PC-3 (cell line): ENCODE measurements around the gene EFCC1. TPM values are rescaled to one million over a fixed set of nuclear protein-coding genes. Genes with fewer than 3 reads are reported as not detected.

ENCODE experiments used
- ATAC-seq: fragments of 200-7000 bp; cut with Tn5 transposase; 2 replicates; pipeline ENCODE4 v1.9.1; 2020; ENCODE audit warnings: mild to moderate bottlenecking, moderate library complexity
- BruUV-seq: library from RNA; stranded (reverse); fragments of 400-500 nt; replicated peaks from 2 replicates; lab custom pipeline; 2021; lab: Mats Ljungman, UMichigan
- CTCF ChIA-PET: fragments of 300-600 bp; sonication (Branson Sonifier 250); formaldehyde crosslinking; loops from one replicate; lab custom pipeline; 2022; ENCODE audit warnings: antibody characterized with exemption; lab: Charles Lee
- POLR2A ChIA-PET: fragments of 300-600 bp; sonication (Branson Sonifier 250); formaldehyde crosslinking; loops from one replicate; lab custom pipeline; 2022; ENCODE audit warnings: antibody characterized with exemption; ENCODE audit not compliant: unreplicated experiment; lab: Charles Lee
- DNase-seq: peaks from one replicate; pipeline ENCODE4 v3.0.0-alpha.2; 2015
- H2AFZ ChIP-seq: fragments of 300-600 bp; sonication (generic); 2 replicates; pipeline ENCODE4 v1.6.0; 2016; ENCODE audit warnings: antibody characterized with exemption, low read length
- H3F3A ChIP-seq: fragments of 300-600 bp; sonication (generic); one replicate; pipeline ENCODE4 v1.6.0; 2017; ENCODE audit warnings: antibody characterized with exemption, low read length, control low read depth, mild to moderate bottlenecking; ENCODE audit not compliant: unreplicated experiment
- H3K27ac ChIP-seq: fragments of 300-600 bp; sonication (generic); 2 replicates; pipeline ENCODE4 v1.5.1; 2016; ENCODE audit warnings: mild to moderate bottlenecking, low read length
- H3K27me3 ChIP-seq: fragments of 300-600 bp; sonication (generic); 2 replicates; pipeline ENCODE4 v1.6.1; 2016; ENCODE audit warnings: low read length, mixed read lengths
- H3K36me3 ChIP-seq: fragments of 300-600 bp; sonication (generic); 2 replicates; pipeline ENCODE4 v1.6.1; 2016; ENCODE audit warnings: low read depth, mixed run types, low read length, mixed read lengths
- H3K4me1 ChIP-seq: fragments of 300-600 bp; sonication (generic); 2 replicates; pipeline ENCODE4 v1.5.1; 2016; ENCODE audit warnings: low read length; ENCODE audit not compliant: insufficient read depth
- H3K4me2 ChIP-seq: fragments of 300-600 bp; sonication (generic); 2 replicates; pipeline ENCODE4 v1.6.0; 2016; ENCODE audit warnings: low read length
- H3K4me3 ChIP-seq: fragments of 300-600 bp; sonication (generic); 2 replicates; pipeline ENCODE4 v1.5.1; 2016; ENCODE audit warnings: mild to moderate bottlenecking, low read length, mixed read lengths
- H3K79me2 ChIP-seq: fragments of 300-600 bp; sonication (generic); 2 replicates; pipeline ENCODE4 v1.6.1; 2017; ENCODE audit warnings: low read length, mixed read lengths
- H3K9ac ChIP-seq: fragments of 300-600 bp; sonication (generic); 2 replicates; pipeline ENCODE4 v1.6.0; 2016; ENCODE audit warnings: mild to moderate bottlenecking, low read length
- H3K9me2 ChIP-seq: fragments of 300-600 bp; sonication (generic); replicated peaks from 2 replicates; pipeline ENCODE4 v1.6.1; 2016; ENCODE audit warnings: mixed run types, low read length, mixed read lengths
- H3K9me3 ChIP-seq: fragments of 300-600 bp; sonication (generic); 2 replicates; pipeline ENCODE4 v1.6.1; 2016; ENCODE audit warnings: low read length, mixed read lengths
- H4K20me1 ChIP-seq: fragments of 300-600 bp; sonication (generic); 2 replicates; pipeline ENCODE4 v1.6.1; 2016; ENCODE audit warnings: low read length, mixed read lengths
- EZH2 ChIP-seq: fragments of 300-600 bp; sonication (generic); IDR thresholded peaks from one replicate; pipeline ENCODE4 v1.6.1; 2017; ENCODE audit warnings: antibody characterized with exemption, mild to moderate bottlenecking, low read length; ENCODE audit not compliant: unreplicated experiment
- EZH2phosphoT487 ChIP-seq: fragments of 300-600 bp; sonication (generic); IDR thresholded peaks from 2 replicates; pipeline ENCODE4 v1.6.1; 2018; ENCODE audit warnings: mild to moderate bottlenecking, antibody characterized with exemption, low read length, borderline replicate concordance
- intact Hi-C: fragments of 100-400 bp; cut with micrococcal nuclease; formaldehyde crosslinking; loops from 2 replicates; pipeline ENCODE4 v1.9.0; 2023
- total RNA-seq: library from RNA; depleted of rRNA; stranded (reverse); fragments of >200 nt; gene quantifications from 2 replicates; pipeline ENCODE4 v1.2.3, GENCODE V29; 2014
- TF ChIP-seq, protein P1 (sequence below): fragments of 300-600 bp; sonication (generic); conservative IDR thresholded peaks from 2 replicates; pipeline ENCODE4 v1.5.1; 2017; ENCODE audit warnings: antibody characterized with exemption, low read depth, mild to moderate bottlenecking, low read length

Gene EFCC1
- total RNA-seq, 1 experiment from 2014 or later: not detected

DNA sequence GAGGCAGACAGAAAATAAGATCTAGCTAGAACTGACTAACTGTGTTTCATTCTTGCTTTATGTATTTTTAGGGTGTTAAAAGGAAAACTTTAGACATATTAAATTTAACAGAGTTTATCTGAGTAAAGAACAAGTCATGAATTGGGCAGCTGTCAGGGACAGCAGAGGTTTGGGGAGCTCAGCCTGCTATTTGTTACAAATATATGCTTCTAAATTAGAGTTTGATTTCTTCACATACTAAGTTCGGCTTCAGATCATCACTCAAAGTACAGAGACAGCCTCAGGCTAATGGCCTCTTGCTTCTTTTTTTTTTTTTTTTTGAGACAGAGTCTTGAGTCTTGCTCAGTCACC, 21.9 kb downstream of the EFCC1 start:
- no peak overlapping the region for H3K4me2 ChIP-seq
- no peaks in the 10 kb centered on the region for H3K9me3 ChIP-seq
- no peak overlapping the region for H3K9ac ChIP-seq
- H3K27ac ChIP-seq: no peak overlapping the region
- intact Hi-C loops: loop anchor here (5.0 kb wide), 1 partner anchor 51 kb away; no protein-coding TSS in a partner anchor
- no peaks in the 10 kb centered on the region for H3F3A ChIP-seq
- no peaks in the 10 kb centered on the region for H3K36me3 ChIP-seq
- DNase-seq (no peak), ATAC-seq (no peak)
- peaks cover 5% of the 10 kb centered on the region; the same call in 1 of the 2 replicates for H3K4me1 ChIP-seq
- no TSS peak for BruUV-seq
- H3K4me3 ChIP-seq: no peak overlapping the region
- H4K20me1 ChIP-seq: no peaks in the 10 kb centered on the region
- no peaks in the 10 kb centered on the region for H3K9me2 ChIP-seq
- TF ChIP-seq, protein P1, sequence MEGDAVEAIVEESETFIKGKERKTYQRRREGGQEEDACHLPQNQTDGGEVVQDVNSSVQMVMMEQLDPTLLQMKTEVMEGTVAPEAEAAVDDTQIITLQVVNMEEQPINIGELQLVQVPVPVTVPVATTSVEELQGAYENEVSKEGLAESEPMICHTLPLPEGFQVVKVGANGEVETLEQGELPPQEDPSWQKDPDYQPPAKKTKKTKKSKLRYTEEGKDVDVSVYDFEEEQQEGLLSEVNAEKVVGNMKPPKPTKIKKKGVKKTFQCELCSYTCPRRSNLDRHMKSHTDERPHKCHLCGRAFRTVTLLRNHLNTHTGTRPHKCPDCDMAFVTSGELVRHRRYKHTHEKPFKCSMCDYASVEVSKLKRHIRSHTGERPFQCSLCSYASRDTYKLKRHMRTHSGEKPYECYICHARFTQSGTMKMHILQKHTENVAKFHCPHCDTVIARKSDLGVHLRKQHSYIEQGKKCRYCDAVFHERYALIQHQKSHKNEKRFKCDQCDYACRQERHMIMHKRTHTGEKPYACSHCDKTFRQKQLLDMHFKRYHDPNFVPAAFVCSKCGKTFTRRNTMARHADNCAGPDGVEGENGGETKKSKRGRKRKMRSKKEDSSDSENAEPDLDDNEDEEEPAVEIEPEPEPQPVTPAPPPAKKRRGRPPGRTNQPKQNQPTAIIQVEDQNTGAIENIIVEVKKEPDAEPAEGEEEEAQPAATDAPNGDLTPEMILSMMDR: no peak
- TF ChIP-seq EZH2phosphoT487 (no peak), EZH2 (no peak)
- no peaks in the 10 kb centered on the region for H3K27me3 ChIP-seq
- POLR2A ChIA-PET: no interaction called here
- CTCF ChIA-PET: no interaction called here
- H2AFZ ChIP-seq: no peak overlapping the region
- H3K79me2 ChIP-seq: no peaks in the 10 kb centered on the region

DNA sequence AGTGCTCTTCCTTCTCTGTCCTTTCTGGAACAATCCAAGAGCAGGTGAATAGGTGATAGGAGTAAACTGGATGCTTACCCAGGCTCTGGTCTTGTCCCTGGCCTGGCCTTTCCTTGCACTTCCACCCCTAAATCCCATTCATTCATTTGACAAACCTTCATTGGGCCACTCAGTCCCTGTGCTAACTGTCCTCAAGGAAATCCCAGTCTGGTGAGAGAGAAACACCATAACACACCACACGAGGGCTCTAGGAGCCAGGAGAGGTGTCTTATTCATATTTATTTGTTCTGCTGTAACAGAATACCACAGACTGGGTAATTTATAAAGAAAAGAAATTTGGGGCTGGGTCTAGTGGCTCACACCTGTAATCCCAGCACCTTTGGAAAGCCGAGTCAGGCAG, 22.8 kb downstream of the EFCC1 start:
- H3K36me3 ChIP-seq: no peaks in the 10 kb centered on the region
- BruUV-seq: no TSS peak
- no peak overlapping the region for H3K4me3 ChIP-seq
- H3K9me3 ChIP-seq: no peaks in the 10 kb centered on the region
- TF ChIP-seq EZH2: no peak
- TF ChIP-seq, protein P1: peak; percentile 52
- intact Hi-C loops: loop anchor here (5.0 kb wide), 1 partner anchor 52 kb away; no protein-coding TSS in a partner anchor
- peak; percentile 53 for DNase-seq
- no peak overlapping the region for H3K4me2 ChIP-seq
- no peak overlapping the region for H2AFZ ChIP-seq
- peaks cover 5% of the 10 kb centered on the region; the same call in 1 of the 2 replicates for H3K4me1 ChIP-seq
- CTCF ChIA-PET: no interaction called here
- H3K27ac ChIP-seq: no peak overlapping the region
- H3K79me2 ChIP-seq: no peaks in the 10 kb centered on the region
- no peaks in the 10 kb centered on the region for H4K20me1 ChIP-seq
- H3K9me2 ChIP-seq: no peaks in the 10 kb centered on the region
- POLR2A ChIA-PET: no interaction called here
- ATAC-seq: peak; percentile 65
- no peaks in the 10 kb centered on the region for H3F3A ChIP-seq
- H3K27me3 ChIP-seq: no peaks in the 10 kb centered on the region
- no peak overlapping the region for H3K9ac ChIP-seq

DNA sequence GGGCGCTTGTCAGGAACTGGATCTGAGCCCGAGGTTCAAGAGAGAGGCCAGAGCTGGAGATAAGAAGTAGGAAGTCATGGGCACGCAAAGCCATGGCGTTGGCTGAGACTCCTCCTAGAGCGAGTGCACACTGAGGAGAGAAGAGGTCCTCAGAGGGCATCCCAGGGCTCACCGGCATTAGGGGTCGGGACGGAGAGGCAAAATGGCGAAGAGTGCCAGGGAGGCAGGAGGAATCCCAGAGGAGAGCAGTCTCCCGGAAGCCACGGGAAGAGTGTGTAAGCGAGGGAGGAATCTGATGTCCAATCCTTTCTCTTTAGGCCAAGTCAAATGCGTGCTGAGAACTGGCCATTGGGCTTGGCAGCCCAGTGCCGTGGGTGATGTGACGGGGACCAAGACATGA, 24.0 kb downstream of the EFCC1 start:
- H3F3A ChIP-seq: no peaks in the 10 kb centered on the region
- intact Hi-C loops: no loop called here
- no peak overlapping the region for H3K9ac ChIP-seq
- H3K4me1 ChIP-seq: peaks cover 5% of the 10 kb centered on the region; the same call in 1 of the 2 replicates
- POLR2A ChIA-PET: no interaction called here
- no peaks in the 10 kb centered on the region for H3K79me2 ChIP-seq
- BruUV-seq: no TSS peak
- no peaks in the 10 kb centered on the region for H3K36me3 ChIP-seq
- no peaks in the 10 kb centered on the region for H4K20me1 ChIP-seq
- TF ChIP-seq EZH2: no peak
- TF ChIP-seq EZH2phosphoT487: no peak
- TF ChIP-seq, protein P1: no peak
- H3K9me3 ChIP-seq: no peaks in the 10 kb centered on the region
- no peaks in the 10 kb centered on the region for H3K27me3 ChIP-seq
- H3K4me3 ChIP-seq: no peak overlapping the region
- CTCF ChIA-PET: no interaction called here
- no peaks in the 10 kb centered on the region for H3K9me2 ChIP-seq
- H2AFZ ChIP-seq: no peak overlapping the region
- H3K27ac ChIP-seq: no peak overlapping the region
- DNase-seq: no peak
- H3K4me2 ChIP-seq: no peak overlapping the region
- no peak for ATAC-seq
